GM21717 (cell line): ENCODE results near the gene APCDD1.

Experiments used
- ATAC-seq: cut with Tn5 transposase; IDR thresholded peaks from one replicate; pipeline ENCODE4 v1.9.1; 2021; ENCODE audit warnings: mild to moderate bottlenecking, moderate library complexity; ENCODE audit not compliant: unreplicated experiment

Gene APCDD1

DNA sequence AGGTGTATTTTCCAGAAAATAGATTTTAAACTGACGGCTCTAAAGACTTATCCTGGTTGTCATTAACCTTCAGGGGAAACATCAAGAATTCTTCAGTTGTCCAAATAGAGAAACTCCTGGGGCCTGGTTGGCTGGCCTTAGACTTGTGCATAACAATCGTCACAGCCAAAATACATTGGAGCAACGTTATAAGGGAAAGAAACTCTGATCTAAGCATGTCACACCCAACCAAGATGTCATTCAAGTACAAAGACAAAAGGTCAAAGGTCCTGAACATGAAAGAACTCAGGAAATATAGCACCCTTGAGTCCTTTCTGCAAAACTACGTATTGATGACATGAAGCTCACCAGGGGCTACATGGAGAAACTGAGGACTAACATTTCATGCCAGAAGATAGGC, 23.8 kb upstream of the APCDD1 start:
- no peak for ATAC-seq

DNA sequence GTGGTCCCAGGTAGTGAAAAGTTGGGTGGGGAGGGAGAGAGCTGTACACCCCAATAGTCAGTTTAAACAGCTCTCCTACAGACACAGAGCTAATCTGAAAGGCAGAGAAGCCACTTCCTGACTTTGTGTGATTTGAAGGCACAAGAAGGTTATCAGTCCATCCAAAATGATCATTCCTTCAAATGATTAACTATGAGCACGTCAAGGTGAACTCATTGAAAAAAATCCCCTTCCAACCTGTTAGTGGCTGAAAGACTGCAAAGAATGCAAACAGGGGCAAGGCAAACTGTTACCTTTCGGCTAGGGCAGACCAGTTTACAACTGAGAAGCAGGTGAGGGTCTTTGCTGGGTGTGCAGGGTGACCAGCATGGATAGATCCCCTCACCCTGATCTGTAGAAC, 22.8 kb upstream of the APCDD1 start:
- no peak for ATAC-seq

DNA sequence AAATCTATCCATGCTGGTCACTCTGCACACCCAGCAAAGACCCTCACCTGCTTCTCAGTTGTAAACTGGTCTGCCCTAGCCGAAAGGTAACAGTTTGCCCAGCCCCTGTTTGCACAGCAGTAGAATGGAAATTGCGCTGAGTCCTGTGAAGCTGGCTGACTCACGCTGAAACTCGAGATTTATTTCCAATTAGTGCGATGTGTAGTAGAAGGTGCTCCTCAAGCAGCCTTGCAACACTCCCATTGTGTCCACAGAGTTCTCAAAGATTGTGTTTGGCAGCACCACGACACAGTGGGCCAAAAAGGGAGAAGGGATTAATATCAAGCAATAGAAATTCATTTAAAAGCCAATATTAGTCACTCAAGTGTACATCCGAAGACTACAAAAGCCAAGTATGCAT, 21.7 kb upstream of the APCDD1 start:
- ATAC-seq: no peak

DNA sequence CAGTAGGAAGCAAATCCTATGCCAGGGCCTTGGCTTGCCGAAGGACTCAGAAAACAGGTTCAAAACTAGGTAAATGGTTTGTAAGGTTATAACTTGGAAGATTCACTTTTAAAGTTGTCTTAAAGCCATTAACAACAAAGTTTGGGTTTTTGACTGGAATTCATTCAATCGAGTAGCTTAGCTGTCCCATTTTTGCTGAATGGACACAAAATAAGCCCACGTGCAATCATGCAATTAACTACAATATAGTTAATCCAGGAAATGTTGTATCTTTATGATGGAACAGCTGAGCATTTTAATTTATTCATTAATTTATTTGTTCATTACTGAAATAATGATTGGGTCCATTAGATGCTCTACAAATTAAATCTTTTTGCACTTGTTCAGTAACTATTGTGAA, 18.3 kb upstream of the APCDD1 start:
- ATAC-seq: no peak

DNA sequence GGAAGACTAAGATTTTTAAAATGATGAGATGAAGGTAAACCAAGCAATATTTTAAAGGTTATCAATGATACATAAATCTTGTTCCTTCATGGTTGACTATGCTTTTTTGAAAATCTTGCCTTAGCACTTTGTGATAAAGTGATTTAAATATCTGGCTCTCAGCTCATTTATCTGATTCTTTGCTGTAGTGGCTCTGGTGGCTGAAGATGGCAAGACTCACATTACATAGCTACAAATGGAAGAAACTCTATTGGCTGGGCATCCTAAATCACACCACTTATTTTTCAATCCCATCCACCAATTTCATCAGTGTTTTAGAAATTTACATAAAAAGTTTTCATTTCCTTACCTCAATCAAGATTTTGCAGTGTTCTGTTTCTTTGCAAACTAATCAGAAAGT, 16.6 kb upstream of the APCDD1 start:
- ATAC-seq: no peak

DNA sequence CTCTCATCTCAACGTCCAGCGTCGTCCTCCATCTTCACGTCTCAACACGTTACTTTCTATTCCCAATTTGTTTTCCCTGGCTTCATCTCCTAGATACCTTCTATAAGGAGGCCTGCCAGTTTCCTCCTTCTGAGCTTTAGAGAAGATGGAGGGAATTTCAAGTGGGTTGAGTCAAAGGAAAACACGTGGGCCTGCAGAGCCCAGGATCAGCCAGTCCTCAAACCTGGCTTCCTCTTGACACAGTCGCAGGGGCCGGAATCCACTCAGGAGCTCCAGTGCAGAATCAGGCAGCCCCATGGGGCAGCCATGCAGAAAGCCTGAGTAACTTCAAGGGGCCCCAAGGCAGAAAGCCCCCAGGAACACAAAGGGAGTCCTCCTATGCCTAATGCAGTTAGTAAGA, 14.5 kb upstream of the APCDD1 start:
- no peak for ATAC-seq

DNA sequence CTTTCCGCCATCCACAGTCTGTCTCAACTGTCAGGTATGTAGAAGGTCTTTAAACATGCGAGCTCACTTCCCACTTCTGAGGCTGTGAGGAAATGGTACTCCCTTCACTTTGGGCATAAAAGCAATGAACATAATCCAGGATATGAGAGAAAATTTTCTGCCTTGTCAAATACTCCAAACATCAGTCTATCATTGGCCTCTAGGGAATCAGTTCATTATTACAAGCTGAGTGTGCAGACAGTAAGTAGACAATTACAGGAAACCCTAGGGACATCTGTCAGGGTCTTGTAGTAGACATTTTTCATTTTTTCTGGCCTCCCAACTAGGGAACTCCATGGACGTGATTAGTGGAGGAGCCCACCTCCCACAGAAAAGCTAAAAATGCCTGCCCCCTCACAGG, 13.6 kb upstream of the APCDD1 start:
- ATAC-seq: no peak

DNA sequence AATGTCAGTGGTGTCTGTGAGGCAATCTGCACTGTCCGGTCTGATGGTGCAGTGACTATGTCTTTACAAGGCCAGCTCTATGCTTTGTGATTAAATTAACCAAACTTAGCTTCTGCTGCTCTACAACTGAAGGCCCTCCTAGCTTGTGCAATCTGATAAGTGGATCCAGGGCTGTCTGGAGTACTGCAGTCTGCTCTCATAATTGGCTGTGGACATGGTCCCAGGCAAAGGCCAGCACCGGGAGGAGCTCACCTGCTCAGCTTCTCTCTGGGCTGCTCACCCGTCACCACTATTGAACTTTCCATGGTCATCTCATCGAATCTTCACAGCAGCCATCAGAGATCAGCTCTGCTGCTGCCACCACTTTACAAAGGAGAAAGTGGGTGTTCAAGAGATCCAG, 13.0 kb upstream of the APCDD1 start:
- ATAC-seq: no peak

DNA sequence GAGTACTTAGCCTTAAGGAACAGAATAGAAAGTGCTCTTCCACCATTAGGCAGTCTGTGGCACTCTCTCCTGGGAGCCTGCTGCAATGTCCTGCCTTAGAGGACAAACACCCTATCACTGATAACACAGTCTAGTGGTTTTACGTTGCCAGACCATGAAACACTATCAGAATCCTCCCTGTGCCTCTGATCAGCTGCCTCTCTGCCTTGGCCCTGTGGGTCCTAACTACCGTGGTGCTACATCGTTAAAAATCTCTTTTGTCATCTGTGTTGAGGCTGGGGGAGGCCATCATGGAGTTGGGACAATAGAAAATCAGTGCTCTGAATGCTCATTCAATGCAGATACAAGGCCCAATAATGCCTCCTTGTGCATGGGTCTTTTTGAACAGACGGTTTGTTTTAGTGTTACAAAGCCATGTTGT, 11.9 kb upstream of the APCDD1 start:
- ATAC-seq: no peak

DNA sequence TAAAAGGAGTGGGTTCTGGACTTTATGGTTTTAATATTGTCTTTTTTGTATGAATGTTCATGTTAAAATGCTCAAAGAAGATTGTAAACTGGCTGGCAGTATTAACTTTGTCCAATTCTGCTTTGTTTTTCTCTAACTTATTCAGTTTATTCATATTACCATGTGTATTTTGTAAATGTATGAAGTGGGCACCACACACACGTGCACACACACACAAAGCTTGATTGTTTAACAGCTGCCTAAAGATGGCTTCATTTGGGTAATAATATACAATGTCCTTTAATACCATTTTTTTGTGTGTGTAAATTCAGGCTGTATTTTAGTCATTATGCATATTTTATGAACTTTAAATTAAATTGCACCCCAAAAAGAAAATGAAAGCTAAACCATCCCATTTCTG, 11.4 kb upstream of the APCDD1 start:
- ATAC-seq: no peak

DNA sequence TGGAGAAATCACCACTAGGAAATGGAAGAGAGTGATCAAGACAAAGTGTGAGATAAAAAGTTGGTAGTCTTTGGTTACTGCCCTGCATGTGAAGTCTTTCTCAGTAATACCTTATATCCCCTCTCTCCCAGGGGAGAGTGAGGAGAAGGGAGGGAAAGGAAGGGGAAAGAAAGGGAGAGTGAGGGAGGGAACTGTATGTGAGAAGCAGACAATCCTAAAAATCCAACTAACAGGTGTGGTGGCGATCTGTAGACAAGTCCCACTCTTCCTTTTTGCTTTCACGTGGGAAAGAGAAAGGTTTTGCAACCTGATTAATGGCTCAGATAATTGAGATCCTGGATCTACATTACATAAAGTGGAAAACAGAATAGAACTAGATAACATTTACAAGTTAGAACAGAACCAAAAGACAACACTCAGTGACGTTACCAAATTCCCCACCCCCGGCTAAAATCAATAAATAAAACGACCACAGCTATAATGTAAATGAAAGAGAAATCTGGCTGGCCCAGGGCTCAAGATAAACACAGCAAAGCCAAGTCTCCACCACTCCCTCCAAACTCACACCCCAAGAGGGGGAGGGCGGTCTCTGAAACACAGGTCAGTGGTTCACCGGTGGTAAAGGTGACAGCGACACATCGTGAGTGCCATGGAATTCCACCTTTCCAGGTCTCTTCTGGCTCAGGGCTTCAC, 10.0 kb upstream of the APCDD1 start:
- ATAC-seq: no peak

DNA sequence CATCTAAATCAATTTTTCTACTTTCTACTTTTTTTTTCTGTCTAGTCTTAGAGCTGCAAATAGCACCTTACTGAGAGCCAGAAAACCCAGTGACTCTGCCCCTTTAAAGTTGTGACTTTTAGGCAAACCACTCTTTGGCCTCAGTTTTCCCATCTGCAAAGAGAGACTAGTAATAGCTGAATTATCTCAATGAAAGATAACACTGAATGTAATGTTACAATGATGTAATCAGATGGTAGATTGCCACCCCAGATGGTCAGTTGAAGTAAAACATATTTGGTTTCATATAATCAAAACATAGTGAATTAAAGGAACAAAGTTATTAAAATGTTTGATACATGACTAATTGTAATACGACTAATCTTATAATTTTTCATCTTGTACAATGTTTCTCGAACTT, 5.0 kb upstream of the APCDD1 start:
- ATAC-seq: no peak

DNA sequence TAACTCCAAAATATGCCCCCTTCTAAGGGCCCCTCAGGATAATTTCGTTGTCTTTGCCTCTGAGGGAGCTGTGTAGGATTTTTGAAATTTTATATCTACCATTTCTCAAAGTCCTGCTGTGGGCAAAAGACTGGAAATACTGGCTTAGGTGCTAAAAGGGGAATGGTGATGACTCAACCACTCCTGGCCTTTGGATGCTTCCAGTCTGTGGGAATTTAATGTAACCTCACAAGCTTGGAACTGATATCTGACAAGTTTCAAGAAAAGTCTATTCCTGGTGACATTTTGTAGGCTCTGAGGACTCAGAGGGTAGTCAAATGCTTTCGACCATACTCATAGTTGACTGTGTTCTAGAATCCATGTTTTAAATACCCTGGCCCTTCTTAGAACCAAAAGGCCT, 3.4 kb upstream of the APCDD1 start:
- ATAC-seq: no peak

DNA sequence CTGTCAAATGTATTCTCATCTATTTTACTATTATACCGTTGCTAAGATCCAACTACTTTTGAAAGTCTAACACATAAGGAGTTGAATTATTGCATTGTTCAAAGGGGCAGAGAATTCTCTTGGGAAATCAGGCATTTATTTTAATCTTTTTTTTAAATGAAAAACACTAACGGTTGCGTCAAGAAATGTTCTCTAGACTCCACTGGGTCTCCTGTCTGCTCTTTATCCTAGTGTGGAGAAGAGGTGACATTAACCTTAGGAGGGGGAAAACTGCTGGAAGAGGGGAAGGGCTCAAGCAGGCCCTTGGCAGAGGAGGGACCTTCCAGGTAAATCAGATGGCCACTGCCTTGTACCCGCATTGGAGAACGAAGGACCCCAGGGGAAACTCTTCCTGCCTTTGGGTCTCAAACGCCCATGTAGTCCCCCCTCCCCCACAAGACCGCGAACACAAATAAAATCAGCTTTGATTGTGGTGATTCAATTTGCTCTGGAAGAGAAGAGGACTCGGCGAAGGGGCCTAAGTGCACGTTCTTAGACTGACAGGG, 1.1 kb upstream of the APCDD1 start:
- no peak for ATAC-seq

DNA sequence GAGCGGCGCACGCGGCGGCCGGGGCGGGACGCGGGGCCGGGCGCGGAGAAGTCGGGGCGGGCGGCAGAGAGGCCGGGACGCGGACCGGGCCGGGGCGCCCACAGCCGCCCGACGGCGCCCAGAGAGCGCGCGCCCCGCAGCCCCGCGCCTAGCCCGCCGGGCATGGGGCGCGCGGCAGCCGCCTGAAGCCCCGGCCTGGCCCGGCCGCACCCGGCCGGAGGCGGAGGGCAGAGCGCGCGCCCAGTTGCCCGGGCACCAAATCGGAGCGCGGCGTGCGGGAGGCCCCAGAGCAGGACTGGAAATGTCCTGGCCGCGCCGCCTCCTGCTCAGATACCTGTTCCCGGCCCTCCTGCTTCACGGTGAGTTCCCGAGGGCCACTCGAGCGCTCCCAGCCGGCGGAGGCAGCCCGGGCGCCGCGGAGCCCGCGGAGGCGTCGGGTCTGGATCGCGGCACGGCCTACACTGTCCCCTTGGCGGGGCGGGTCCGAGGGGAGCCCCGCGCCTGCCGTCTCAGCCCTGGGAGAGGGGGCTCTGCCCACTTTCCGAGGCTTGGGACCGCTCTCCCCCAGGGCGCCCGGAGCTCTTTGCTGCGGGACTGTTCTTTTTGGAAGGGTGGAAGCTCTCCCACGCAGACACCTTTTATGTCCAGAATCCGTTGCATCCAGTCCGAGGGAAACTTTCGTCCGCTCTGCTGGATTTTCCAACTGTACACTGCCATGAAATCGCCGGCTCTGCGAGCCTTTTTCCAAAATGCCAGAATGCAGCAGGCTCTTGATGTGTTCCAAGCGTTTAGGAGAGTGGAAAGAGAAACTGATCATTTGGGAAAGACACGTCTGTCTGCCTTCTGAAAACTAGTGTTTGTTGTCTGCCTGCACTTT, 484 bp downstream of the APCDD1 start:
- no peak for ATAC-seq

DNA sequence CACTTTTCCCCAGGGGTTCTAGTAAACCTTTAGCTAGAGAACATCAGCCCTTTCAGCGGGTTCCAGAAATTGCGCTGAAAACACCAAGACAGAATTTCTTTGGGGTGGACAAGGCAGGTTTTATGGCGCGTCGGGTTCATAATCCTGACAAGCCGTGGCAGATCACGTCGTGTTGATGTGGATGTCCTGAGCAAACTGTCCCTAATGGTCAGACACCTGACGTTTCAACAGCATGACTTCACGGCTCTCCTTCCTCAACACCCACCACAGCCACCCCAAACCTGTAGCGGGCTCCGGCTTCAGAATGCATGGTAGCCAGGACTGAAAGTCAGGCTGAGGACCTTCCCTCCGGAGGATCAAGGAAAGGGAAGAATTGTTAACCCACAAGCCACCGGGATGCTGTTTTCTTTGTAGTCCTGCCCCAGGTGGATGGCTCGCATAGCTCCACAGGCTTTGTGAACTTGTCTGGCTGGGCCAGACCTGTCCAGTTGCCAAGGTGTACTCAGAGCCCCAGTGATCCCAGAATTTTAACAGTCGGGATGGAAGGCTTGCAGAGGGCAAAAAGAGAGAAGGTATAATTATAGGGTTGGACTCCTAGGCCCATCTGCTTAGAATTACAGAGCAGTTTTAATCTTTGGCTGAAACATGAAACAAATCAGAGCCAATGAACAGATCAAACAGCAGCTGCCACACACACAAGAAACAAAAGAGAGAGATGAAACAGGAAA, 1.5 kb downstream of the APCDD1 start:
- no peak for ATAC-seq

DNA sequence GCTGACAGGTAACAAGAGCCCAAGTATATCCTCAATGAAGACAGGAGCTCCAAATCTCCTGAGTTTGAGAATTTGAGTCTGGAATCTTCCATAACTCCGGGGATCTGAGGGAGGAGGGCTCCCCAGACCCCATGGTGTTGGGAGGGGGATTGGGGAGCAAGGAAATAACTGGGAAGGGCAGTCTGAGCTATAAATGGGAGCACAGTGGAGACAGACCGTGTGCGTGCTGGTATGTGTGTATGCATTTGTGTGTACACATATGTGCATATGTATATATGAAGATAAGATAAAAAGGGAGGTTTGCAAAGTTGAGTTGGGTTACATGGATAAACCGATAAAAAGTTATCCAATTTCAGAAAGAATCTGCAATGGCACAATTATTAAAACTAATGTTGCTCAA, 2.3 kb downstream of the APCDD1 start:
- no peak for ATAC-seq

DNA sequence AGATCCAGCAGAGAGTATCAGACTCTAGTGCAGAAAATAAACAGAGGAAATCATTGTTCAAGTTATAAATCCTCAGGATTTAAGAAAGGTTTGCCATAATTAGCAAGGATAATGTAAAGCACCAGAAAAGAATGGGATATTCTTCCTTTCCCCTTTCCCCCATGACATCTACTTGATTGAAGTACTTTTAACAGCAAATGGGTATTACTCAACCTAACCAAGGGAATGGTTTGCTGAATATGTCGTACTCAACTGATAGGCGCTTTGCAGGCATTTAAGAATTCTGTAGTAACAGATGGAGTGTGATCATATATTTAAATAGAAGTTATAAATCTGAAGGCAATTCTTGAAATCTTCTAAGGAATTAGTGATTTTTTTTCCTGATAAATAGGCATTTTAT, 2.7 kb downstream of the APCDD1 start:
- no peak for ATAC-seq

DNA sequence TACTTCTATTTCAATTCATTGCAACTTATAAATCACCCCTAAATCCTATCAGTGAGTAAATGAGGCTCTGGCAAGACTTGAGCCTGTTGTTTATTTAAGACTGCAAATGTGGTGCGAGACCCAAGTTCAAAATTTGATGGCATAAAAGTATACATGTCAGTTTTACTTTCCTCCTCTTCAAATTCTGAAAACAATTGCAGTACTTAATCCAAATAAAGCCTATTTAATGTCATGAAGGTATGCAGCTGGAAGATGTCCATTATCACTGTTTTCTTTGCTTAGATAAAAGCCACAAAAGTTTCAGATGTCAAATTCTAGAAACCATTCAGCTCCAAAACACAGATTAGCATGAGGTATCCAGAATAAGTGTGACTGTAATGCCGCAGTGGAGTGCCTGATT, 3.3 kb downstream of the APCDD1 start:
- ATAC-seq: no peak

DNA sequence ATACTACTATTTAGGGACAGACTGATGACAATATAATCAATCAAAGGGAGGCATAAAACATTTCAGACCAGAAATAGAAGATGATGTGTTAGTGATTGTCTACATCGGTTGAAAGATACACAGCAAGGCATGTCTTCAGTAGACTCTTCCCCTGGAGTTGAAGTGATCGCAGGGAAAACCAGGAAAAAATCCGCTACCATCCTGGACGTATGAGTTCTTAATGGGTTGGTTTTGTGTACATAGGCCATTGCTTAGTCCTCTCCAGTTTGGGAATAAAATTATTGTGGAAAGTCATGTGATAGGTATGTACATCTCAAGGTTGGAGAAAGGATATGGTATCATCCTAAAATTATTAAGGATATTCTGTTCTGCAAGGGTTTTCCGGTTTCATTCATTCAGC, 4.3 kb downstream of the APCDD1 start:
- ATAC-seq: no peak

DNA sequence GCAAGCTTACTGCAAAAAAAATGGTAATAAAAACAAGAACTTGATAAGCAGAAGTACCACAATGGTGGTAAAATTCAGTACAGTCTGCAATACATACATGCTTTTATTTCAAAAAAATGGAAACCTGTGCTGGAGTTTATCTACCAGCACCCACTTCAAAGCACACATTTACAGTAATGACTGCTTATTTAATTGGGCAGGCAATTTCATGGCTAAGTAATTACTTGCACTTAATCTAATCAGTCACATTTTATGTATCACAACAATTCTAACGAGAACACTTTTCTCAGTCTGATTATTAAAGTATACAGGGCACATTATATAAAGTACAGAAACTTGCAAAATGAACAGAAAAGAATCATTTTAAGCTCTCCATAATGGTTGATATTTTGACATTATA, 5.2 kb downstream of the APCDD1 start:
- ATAC-seq: no peak
